GM12872 (cell line): ENCODE data around the gene SYT9.

Source experiments
- TF ChIP-seq, protein P1 (sequence below): IDR thresholded peaks from 3 replicates; pipeline ENCODE4 v1.5.1; 2011; ENCODE audit warnings: low read depth, mild to moderate bottlenecking, low read length, moderate library complexity; ENCODE audit not compliant: insufficient read depth

SYT9 gene

DNA sequence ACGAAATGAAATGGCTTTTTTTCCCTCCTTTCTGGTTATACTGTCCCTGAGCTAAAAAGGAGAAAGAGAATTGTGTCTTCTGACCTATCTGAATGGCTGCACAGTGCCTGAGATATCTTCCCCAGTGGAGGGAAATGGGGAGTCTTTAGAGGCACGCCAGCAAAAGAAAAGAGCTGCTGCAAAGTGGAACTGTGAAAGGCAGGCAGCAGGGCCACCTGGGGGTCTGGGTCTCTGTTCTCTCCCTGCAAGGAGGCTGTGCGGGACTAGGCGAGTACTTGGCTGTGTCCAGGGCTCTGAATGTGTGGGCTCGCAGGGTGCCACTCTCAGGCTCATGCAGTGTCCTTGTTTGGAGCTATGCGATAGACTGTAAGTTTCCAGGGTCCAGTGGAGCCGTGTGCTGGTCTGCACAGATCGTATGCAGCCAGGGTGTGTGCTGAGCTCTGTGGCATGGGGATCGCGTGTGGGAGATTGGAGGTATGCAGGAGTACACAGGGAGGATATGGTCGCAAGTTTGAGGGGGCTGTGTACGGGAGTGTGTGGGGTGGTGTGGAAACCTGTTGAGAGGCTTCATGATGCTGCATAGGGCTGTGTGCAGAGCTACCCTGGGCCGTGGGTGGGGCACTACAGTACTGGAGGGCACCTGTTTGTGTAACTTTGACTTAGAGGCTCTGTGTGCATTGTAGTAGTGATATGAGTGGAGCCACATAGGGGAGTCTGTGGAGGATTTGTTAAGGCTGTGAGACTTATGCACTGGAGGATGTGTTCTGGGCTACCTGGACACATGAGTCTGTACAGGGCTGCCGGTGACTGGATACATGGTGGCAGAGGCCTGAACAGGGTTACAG lies 163.5 kb downstream of the SYT9 start:
- TF ChIP-seq, protein P1, sequence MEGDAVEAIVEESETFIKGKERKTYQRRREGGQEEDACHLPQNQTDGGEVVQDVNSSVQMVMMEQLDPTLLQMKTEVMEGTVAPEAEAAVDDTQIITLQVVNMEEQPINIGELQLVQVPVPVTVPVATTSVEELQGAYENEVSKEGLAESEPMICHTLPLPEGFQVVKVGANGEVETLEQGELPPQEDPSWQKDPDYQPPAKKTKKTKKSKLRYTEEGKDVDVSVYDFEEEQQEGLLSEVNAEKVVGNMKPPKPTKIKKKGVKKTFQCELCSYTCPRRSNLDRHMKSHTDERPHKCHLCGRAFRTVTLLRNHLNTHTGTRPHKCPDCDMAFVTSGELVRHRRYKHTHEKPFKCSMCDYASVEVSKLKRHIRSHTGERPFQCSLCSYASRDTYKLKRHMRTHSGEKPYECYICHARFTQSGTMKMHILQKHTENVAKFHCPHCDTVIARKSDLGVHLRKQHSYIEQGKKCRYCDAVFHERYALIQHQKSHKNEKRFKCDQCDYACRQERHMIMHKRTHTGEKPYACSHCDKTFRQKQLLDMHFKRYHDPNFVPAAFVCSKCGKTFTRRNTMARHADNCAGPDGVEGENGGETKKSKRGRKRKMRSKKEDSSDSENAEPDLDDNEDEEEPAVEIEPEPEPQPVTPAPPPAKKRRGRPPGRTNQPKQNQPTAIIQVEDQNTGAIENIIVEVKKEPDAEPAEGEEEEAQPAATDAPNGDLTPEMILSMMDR, result no peak

DNA sequence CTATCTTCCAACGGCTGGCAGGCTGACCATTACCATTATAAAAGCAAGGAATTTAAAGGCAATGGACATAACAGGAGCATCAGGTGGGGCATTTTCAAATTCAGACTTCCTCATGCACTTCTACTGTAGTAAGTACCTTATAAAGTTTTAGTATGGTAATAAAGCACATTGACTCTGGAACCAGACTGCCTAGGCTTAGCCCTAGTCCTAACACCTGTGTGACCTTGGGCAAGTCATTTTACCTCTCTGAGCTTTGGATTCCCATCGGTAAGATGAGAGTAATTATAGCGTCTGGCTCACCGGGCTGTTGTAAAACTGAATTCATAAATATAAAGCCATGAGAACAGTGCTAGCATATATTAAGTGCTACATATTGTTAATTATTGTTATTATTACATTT lies 164.4 kb downstream of the SYT9 start:
- TF ChIP-seq, protein P1, result no peak

DNA sequence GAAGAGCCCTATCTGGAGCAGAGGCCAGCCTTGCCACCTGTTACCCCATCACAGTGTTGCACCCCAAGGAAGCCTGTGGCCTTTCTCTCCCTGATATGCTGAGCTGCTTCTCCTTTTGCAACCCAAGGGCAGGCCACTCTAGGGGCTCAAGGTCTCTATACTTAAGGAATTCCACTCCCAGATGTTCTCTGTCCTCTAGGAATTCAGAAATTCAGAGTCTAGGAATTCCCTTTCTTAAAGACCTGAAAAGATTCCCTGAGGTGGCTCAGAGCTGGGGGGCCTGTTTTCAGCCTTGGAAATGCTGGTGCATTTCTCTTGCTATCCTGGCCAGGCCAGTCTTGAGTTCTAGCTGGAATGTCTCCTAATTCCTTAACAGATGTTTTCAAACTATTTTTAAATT lies 165.6 kb downstream of the SYT9 start:
- TF ChIP-seq, protein P1, result no peak

DNA sequence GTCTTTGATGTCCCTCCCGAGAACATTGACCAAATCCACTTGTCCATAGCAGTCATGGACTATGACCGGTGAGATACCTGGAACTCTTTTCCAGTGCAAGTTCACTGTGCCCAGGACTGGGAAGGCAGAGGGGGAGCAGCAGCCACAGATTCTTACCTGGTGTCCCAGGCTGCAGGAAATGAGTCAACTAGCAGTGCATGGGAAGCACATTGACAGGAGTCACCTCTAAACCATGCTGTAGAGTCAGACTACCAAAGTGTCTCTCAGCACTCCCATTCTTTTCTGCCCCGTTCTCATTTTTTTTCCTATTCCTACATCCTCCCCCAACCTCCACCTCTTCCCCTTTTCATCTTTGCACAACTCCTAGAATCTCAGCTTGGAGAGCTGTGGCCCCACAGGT lies 166.4 kb downstream of the SYT9 start:
- TF ChIP-seq, protein P1, result no peak

DNA sequence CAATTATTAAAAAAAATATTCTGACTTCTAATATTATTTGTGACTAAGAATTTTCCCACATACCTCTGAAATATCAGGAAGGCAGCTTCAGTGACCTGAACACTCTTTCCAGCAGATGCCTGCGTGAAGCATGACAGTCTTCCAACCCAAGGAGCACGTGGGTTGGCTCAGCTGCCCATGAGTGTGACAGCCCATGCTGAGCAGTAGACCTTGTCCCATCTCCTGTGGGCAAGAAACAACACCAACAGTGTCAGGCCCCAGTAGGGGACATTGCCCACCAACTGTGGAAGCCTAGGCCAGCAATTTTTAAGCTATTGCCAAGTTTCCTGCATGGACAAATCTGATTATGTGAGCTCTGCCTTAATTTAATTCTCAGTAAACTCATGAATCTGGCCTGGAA lies 167.2 kb downstream of the SYT9 start:
- TF ChIP-seq, protein P1, result no peak

DNA sequence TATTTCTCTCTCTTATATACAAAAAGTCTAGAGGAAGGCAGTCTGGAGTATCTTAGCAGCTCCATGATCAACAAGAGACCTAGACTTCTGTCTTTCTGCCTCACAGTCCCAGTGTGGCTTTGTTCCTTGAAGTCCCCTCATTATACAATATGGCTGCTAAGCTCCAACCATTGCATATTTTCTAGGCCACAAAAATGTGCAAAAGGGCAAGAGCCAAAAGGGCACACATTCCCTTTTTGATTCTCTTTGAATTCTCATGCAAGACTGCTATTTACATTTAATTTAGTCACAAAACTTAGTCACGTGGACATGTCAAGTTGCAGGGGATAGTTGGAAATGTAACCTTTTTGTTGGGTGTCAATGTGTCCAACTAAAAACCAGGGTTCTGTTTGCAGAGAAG lies 169.4 kb downstream of the SYT9 start:
- TF ChIP-seq, protein P1, result no peak

DNA sequence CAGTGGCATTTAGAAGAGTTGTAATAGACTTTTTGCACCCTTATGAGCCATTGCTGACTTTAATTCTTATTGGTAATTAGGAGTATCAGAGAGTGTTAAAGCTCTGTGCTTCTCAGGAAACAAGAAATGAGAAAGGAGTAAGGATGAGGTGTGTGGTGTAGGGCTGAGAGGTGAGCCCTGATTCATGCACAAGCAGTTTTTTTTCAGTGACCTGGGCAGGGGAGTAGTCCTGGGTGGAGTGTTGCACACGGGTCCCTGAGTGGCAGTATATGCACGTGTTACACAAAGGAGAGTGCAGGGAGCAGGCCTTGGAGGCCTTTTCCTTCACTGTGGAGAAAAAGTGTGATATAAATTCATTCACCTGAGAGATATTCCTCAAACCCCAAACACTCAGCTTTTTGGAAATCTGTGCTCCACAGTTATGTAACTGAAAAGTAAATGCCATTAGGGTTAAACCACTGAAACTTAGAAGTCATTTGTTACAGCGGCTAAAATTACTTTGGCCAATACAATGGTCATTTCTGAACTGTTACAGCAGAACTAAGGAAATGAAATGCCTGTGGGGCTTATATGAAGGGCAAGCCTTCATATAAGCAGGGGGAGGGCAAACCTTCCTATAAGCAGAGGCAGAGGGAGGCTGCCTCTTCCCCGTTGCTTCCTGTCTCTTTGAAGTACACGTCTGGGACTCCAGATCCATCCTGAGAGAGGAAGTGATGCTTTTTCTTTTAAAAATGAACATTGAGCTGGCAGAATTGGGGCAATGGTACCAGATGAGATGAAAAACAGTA lies 171.0 kb downstream of the SYT9 start:
- TF ChIP-seq, protein P1, result peak; percentile 16; the same call in 1 of the 3 replicates
